ENCODE results near the gene STK39.

Gene STK39

GRCh38 chr2:167966937-167967913 lies 280.2 kb downstream of the STK39 start:
- no peak for DNase-seq
- H3K9me3 ChIP-seq = no peaks in the 10 kb centered on the region
- no peak for TF ChIP-seq CTCF (IDR thresholded peaks at IDR 0.05)
- H3K36me3 ChIP-seq = peaks cover 0 to 6% (median 0%) of the 10 kb centered on the region in 3 donors
- intact Hi-C loops (cut with DNase I; ENCODE audit: low total_unique reads) = no loop called here
- no peak overlapping the region for H3K4me3 ChIP-seq
- H3K27me3 ChIP-seq = no peaks in the 10 kb centered on the region
- H3K27ac ChIP-seq = no peak overlapping the region
- no peaks in the 10 kb centered on the region for H3K4me1 ChIP-seq

- no peaks in the 10 kb centered on the region for H3K9me3 ChIP-seq
- no peaks in the 10 kb centered on the region for H3K4me1 ChIP-seq
- peaks cover 0 to 10% (median 0%) of the 10 kb centered on the region in 3 donors for H3K36me3 ChIP-seq
- no peak overlapping the region for H3K4me3 ChIP-seq
- no peak overlapping the region for H3K27ac ChIP-seq
- intact Hi-C loops (cut with DNase I; ENCODE audit: low total_unique reads) = no loop called here
- no peak for TF ChIP-seq CTCF (IDR thresholded peaks at IDR 0.05)
- no peaks in the 10 kb centered on the region for H3K27me3 ChIP-seq
- no peak for DNase-seq
These were observed 281.3 kb downstream of the STK39 start for GRCh38 chr2:167965907-167966761.

- H3K9me3 ChIP-seq = no peaks in the 10 kb centered on the region
- DNase-seq = no peak
- H3K27me3 ChIP-seq = no peaks in the 10 kb centered on the region
- H3K36me3 ChIP-seq = peaks cover 0 to 10% (median 0%) of the 10 kb centered on the region in 3 donors
- H3K4me3 ChIP-seq = no peak overlapping the region
- no peak overlapping the region for H3K27ac ChIP-seq
- intact Hi-C loops (cut with DNase I; ENCODE audit: low total_unique reads) = no loop called here
- no peak for TF ChIP-seq CTCF (IDR thresholded peaks at IDR 0.05)
- H3K4me1 ChIP-seq = no peaks in the 10 kb centered on the region
These were observed 282.6 kb downstream of the STK39 start for GRCh38 chr2:167964650-167965413.

GRCh38 chr2:167963899-167964649 lies 283.3 kb downstream of the STK39 start:
- Histone ChIP-seq H3K4me1 (no peaks in the 10 kb centered on the region), H3K27me3 (no peaks in the 10 kb centered on the region), H3K4me3 (no peak overlapping the region), H3K27ac (no peak overlapping the region), H3K36me3 (peaks cover 0 to 10% (median 0%) of the 10 kb centered on the region in 3 donors), H3K9me3 (no peaks in the 10 kb centered on the region)
- intact Hi-C loops (cut with DNase I; ENCODE audit: low total_unique reads) = no loop called here
- TF ChIP-seq CTCF (IDR thresholded peaks at IDR 0.05) = no peak
- DNase-seq = no peak
